GM19238 (cell line): ENCODE measurements around the gene PSD4.

Experiments used
- DNase-seq: peaks from one replicate; pipeline ENCODE4 v3.0.0; 2011; ENCODE audit warnings: low spot score; ENCODE audit not compliant: insufficient read length

The PSD4 gene

DNA sequence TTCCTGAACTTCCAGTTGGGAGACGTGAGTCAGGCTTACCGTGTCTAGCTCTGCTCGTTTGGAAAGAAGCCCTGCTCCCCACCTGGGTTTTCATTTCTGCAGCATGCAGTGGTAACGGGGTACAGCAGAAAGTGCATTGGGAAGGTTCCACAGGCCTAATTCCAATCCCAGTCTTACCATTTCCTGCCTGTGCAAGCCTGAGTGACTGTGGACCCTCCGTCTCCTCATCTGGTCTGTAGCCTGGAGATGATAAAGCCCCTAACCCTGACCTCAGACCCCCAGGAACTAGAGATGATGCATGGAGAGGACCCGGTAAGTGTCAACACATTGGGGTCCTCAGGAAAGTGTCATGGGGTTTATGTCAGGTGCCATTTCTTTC lies 5.8 kb upstream of the PSD4 start:
- no peak for DNase-seq

DNA sequence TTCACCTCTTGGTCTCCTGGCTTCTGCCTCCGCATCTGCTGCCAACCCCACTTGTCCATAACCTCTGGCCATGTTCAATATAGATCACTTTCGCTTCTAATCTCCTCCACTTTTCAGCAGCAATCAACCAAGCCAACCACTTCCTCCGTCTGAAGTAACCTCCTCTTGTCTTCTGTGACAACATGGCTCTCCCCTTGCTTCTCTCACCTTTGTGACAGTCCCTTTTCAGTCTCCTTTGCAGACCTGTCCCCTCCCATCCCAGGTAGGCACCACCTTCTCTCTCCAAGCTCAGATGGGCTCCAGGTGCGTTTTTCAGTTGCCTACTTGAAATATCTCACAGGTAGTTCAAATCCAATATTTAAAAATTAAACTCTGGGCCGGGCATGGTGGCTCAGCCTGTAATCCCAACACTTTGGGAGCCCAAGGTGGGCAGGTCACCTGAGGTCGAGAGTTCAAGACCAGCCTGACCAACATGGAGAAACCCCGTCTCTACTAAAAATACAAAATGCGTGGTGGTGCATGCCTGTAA lies 4.7 kb upstream of the PSD4 start:
- no peak for DNase-seq

DNA sequence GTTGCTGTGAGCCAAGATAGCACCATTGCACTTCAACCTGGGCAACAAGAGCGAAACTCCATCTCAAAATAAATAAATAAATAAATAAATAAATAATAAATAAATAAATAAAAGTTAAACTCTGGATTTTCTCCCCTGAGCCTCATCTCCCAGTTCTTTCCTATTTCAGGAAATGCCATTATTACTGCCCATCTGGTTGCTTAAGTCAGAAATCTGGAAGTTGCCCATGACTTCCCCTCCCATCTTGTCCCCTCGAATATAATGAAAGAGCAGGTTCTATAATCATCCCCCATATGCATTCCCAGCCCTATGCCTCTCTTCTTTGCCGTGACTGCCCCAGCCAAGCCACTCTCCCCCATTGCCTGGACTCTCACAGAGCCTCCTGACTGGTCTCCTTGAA lies 4.2 kb upstream of the PSD4 start:
- no peak for DNase-seq

GRCh38 chr2:113171334-113172075 lies 2.3 kb upstream of the PSD4 start:
- DNase-seq = no peak

DNA sequence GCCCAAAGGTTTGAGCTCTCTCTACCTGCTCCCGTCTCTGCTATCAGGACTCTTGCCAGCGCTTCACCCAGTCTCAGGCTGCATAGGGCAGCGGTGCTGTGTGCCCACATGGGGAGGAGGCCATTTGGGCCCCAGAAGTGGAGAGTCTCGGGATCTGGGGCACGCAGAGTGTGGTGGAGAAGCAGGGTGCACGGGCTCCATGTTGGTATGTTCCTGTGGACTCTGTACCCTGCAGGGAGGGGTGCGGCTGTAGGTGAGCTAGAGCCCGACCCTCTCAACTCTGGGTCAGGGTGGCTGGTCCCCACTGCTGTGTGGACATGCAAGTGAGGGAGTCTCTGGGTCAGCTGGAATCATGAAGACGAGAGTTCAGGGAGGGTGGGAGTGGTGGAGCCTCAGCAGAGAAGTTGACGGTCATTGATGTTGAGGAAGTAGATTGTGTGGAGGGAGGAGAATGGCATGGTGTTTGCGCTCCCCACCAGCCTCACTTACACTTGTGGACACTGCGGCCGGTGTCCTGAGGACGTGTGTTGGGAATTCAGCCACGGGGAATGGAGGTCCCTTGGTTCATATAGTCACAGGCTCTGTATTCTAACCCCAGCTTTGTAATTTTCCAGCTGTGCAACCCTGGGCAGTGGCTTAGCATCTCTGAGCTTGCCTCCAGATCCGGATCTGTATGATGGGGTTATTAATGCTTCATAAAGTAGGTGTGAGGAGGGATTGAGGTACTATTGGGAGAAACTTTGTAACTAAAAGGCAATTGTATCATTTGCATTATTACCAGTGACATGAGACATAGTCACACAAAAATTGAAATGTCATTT lies 840 bp upstream of the PSD4 start:
- no peak for DNase-seq

DNA sequence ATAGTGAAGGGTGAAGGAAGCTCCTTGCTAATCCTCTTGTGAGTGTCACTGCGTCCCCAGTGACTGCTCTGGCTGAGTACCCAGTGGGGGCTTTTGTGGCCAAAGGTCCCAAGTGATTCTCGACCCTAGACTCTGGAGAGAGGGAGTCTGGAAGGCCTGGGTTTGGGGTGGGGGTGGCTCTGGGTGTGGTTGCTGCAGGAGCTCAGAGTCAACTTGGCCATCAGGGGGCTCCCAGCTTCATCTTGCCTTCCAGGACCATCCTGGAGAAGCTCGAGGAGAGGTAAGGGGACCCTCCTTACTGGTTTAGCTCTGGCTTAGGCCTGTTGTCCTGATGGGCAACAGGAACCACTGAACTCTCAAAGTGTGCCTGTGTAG lies 592 bp downstream of the PSD4 start:
- DNase-seq = no peak

DNA sequence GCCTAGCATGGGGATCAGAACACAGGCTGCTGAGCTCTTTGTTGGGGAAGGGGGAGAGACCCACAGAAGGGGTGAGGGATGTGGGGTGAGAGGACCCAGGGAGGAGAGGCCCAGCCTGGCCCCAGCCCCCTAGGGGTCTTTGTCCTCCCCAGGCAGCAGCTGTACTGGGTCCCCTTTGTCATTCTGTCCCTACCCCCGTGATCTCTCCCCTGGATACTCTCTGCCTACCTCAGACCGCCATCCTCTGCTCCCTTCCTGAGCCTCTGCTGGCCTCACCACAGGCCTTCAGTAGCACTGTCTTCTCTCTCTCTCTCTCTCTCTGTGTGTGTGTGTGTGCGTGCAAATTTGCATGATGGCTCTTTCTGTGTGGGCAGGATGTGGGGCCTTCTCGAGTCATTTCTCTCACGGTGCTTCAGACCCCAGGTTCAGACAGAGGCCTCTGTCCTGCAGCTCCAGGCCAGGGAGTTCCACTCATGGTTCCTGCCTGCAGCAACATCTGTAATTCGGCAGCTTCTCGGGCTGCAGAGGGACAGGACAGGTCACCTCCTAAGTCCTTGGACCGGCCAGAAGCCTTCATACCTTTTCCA lies 1.4 kb downstream of the PSD4 start:
- DNase-seq = peak; percentile 89

- no peak for DNase-seq
Measured at GRCh38 chr2:113175736-113176695, 2.2 kb downstream of the PSD4 start.

- DNase-seq = no peak
Measured at GRCh38 chr2:113176696-113177355, 3.1 kb downstream of the PSD4 start.

- no peak for DNase-seq
Measured at GRCh38 chr2:113178069-113178746, 4.4 kb downstream of the PSD4 start.

- DNase-seq = no peak
Measured at GRCh38 chr2:113178891-113179290, 5.1 kb downstream of the PSD4 start.

DNA sequence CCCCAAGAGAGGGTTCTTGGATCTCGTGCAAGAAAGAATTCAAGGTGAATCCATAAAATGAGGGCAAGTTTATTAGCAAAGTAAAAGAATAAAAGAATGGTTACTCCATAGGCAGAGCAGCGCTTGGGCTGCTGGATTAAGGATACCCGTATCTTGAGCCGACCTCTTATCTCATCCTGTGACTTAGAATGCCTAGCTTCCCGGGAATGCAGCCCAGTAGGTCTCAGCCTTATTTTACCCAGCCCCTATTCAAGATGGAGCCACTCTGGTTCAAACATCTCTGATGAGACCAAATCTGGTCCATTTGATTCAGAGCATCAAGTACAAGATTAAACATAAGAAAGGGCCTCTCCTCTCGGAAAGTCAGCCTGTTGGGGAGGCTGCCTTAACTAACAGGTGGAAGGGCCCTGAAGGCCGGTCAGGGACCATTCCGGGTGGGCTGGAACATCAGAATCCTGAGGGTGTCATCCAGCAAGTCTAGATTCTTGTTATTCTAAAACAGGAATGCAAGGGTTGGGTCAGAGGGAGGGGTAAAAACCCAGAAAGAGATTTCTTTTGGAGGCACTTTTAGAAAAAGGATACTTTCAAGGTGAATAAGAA lies 5.8 kb downstream of the PSD4 start:
- no peak for DNase-seq

DNA sequence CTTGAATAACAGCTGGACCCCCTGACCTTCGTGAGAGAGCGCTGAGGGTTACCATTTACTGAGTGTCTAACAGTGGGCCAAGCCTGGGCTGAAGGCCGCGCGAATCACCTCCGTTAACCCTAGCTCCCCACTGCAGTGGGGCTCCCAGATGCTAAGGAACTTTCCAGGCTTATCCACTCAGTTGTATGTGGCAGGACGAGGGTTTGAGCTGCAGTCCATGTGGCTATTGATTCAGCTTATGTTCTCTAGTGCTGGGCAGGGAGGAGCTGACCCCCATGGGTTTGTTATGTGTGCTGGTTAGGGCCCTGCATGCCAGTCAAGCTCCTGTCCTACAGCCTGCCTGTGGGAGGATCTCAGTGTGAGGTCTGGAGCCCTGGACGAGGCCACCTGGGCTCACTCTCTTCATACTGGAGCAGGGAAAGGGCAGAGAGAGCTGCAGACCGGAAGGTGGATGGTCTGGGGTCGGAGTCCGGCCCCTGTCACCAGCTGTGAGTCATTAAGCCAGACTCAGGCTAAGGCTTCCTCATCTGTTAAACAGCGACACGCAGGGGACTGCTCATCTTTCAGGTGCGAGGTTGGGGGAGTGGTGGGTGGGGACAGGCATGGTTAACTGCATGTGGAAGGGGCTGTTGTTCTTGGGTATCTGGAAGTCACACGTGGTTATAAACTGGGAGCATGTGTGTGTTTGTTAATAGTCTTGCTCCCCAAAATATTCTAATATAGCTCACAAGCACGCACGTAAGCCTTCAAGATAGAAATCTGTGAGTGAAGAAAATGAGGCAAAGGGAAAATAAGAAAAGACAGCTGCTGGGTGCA lies 6.6 kb downstream of the PSD4 start:
- no peak for DNase-seq

- no peak for DNase-seq
Measured at GRCh38 chr2:113181258-113182051, 7.7 kb downstream of the PSD4 start.

DNA sequence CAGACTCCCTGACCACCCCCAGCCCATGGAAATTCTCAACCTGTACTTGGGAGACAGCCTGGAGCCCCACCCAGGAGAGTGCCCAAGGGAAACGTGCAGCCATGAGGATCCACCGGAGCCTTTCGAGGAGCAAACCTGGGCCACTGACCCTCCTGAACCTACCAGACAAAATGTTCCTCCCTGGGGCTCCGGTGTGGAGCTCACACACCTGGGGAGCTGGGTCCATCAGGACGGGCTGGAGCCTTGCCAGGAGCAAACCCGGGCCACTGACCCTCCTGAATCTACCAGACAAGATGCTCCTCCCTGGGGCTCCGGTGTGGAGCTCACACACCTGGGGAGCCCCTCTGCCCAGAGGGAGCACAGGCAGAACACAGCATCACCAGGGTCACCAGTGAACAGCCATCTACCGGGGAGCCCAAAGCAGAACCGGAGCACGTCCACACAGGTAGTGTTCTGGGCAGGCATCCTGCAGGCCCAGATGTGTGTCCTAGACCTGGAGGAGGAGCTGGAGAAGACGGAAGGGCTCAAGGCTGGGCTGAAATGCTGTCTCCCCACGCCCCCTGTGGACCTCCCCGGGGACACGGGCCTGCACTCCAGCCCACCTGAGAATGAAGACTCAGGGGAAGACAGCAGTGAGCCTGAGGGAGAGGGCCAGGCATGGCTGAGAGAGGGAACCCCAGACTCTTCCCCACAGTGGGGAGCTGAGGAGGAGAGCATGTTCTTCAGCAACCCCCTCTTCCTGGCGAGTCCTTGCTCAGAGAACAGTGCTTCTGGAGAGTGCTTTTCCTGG lies 8.9 kb downstream of the PSD4 start:
- no peak for DNase-seq

DNA sequence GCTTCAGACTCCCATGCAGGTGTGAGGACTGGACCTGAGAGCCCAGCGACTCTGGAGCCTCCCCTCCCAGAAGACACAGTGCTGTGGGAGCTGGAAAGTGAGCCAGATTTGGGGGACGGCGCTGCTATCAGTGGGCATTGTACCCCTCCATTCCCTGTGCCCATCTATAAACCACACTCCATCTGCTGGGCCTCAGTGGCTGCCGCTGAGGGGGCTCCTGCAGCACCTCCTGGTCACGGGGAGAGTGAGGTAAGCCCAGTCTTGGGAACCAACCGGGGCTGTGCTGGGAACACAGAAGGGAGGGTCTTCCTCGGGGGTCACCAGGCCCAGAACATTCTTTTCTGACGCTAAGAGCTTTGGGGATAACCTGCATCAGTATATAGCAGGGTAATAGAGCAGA lies 9.5 kb downstream of the PSD4 start:
- no peak for DNase-seq

DNA sequence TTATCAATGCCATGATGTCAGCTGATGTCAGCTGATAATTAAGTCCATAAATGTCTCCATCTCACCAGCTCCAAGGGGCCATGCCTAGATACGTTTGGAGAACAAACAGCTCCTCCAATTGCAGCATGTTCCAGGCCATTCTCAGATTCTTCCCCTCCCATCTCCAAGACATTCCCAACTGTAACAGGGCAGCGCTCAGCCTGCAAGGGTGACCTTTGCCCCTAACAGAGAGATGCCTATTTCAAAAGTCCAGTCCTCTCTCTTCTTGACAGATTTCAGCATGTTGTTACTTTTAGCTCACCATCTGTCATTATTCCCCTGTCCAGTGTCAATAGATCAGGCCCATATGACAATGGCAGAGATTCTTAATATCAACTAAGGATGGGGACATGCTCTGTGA lies 9.9 kb downstream of the PSD4 start:
- DNase-seq = no peak
